HG03175 (cell line): ENCODE results near the gene SPATA3.
"Not testable (repeated sequence)": the region's sequence is repeated elsewhere in the genome, so short reads cannot be mapped to it uniquely, and the experiment has no call there.

Source experiments
- ATAC-seq: cut with Tn5 transposase; IDR thresholded peaks from one replicate; pipeline ENCODE4 v1.9.1; 2021; ENCODE audit warnings: mild to moderate bottlenecking, moderate library complexity; ENCODE audit not compliant: unreplicated experiment

Gene SPATA3

GRCh38 chr2:230968314-230968713 lies 27.6 kb upstream of the SPATA3 start:
- ATAC-seq, result not testable (repeated sequence)

- ATAC-seq, result no peak
These were observed 26.8 kb upstream of the SPATA3 start for GRCh38 chr2:230968921-230969658.

- no peak for ATAC-seq
These were observed 26.3 kb upstream of the SPATA3 start for GRCh38 chr2:230969659-230970015.

- no peak for ATAC-seq
These were observed 23.9 kb upstream of the SPATA3 start for GRCh38 chr2:230972046-230972445.

GRCh38 chr2:230974096-230974913 lies 21.6 kb upstream of the SPATA3 start:
- ATAC-seq, result peak; percentile 91

GRCh38 chr2:230975927-230976326 lies 20.0 kb upstream of the SPATA3 start:
- ATAC-seq, result no peak

- ATAC-seq, result no peak
These were observed 19.2 kb upstream of the SPATA3 start for GRCh38 chr2:230976671-230977171.

- no peak for ATAC-seq
These were observed 15.5 kb upstream of the SPATA3 start for GRCh38 chr2:230980468-230980867.

GRCh38 chr2:230981704-230982103 lies 14.2 kb upstream of the SPATA3 start:
- ATAC-seq, result no peak

- no peak for ATAC-seq
These were observed 13.8 kb upstream of the SPATA3 start for GRCh38 chr2:230982126-230982525.

GRCh38 chr2:230982528-230982927 lies 13.4 kb upstream of the SPATA3 start:
- no peak for ATAC-seq

GRCh38 chr2:230983566-230983965 lies 12.4 kb upstream of the SPATA3 start:
- no peak for ATAC-seq

GRCh38 chr2:230984393-230985220 lies 11.3 kb upstream of the SPATA3 start:
- ATAC-seq, result peak; percentile 90

GRCh38 chr2:230985519-230986231 lies 10.2 kb upstream of the SPATA3 start:
- ATAC-seq, result no peak

GRCh38 chr2:230986520-230987136 lies 9.3 kb upstream of the SPATA3 start:
- no peak for ATAC-seq

GRCh38 chr2:230987137-230988020 lies 8.5 kb upstream of the SPATA3 start:
- ATAC-seq, result no peak

GRCh38 chr2:230989731-230990130 lies 6.2 kb upstream of the SPATA3 start:
- no peak for ATAC-seq

GRCh38 chr2:230990131-230990898 lies 5.6 kb upstream of the SPATA3 start:
- ATAC-seq, result no peak

- ATAC-seq, result no peak
These were observed 5.1 kb upstream of the SPATA3 start for GRCh38 chr2:230990899-230991150.
